HL-60 (cell line): ENCODE results near the gene SYT7.

Source experiments
- DNase-seq, 2 experiments: peaks; one replicate each; pipeline ENCODE4 v3.0.0-alpha.2; 2010 to 2020; ENCODE audit warnings: low read depth in 1 of 2, low spot score in 1 of 2
- H3K27ac ChIP-seq: fragments of 250-450 bp; sonication (Bioruptor Pico); replicated peaks from 2 replicates; pipeline ENCODE4 v1.5.1; 2020; ENCODE audit warnings: mild to moderate bottlenecking, moderate library complexity
- H3K27me3 ChIP-seq: fragments of 250-450 bp; sonication (Bioruptor Pico); 2 replicates; pipeline ENCODE4 v1.5.1; 2021; ENCODE audit warnings: mild to moderate bottlenecking, moderate library complexity; ENCODE audit not compliant: insufficient read depth, poor library complexity, severe bottlenecking
- H3K4me3 ChIP-seq: replicated peaks from 2 replicates; pipeline ENCODE4 v1.5.1; 2011; ENCODE audit warnings: mild to moderate bottlenecking, control low read depth, low read length; ENCODE audit not compliant: insufficient read depth
- CTCF ChIP-seq: IDR thresholded peaks from one replicate; pipeline ENCODE4 v1.5.1; 2011; ENCODE audit warnings: low read length, control low read depth, inconsistent platforms; ENCODE audit not compliant: insufficient read depth
- GABPA ChIP-seq: IDR thresholded peaks from 2 replicates; pipeline ENCODE4 v1.6.1; 2012; ENCODE audit warnings: low read depth
- POLR2AphosphoS5 ChIP-seq: IDR thresholded peaks from 2 replicates; pipeline ENCODE4 v1.6.1; 2012; ENCODE audit warnings: low read depth
- REST ChIP-seq: IDR thresholded peaks from 2 replicates; pipeline ENCODE4 v1.6.1; 2012; ENCODE audit warnings: low read depth; ENCODE audit not compliant: insufficient replicate concordance
- SPI1 ChIP-seq: IDR thresholded peaks from 2 replicates; pipeline ENCODE4 v1.6.1; 2012; ENCODE audit warnings: low read depth, mild to moderate bottlenecking, borderline replicate concordance

SYT7 gene

GRCh38 chr11:61542024-61542461 lies 38.8 kb downstream of the SYT7 start:
- peaks cover 9% of the 10 kb centered on the region for H3K27me3 ChIP-seq
- no peak for DNase-seq
- TF ChIP-seq GABPA: no peak
- TF ChIP-seq REST: no peak
- no peak for TF ChIP-seq POLR2AphosphoS5
- no peak for TF ChIP-seq CTCF
- TF ChIP-seq SPI1: no peak
- no peak overlapping the region for H3K4me3 ChIP-seq
- no peak overlapping the region for H3K27ac ChIP-seq

GRCh38 chr11:61541598-61541997 lies 39.3 kb downstream of the SYT7 start:
- TF ChIP-seq REST: no peak
- no peak for TF ChIP-seq CTCF
- no peak for TF ChIP-seq SPI1
- TF ChIP-seq GABPA: no peak
- TF ChIP-seq POLR2AphosphoS5: no peak
- H3K27ac ChIP-seq: no peak overlapping the region
- H3K27me3 ChIP-seq: peaks cover 7% of the 10 kb centered on the region
- peak; percentile 14 to 33 for DNase-seq
- H3K4me3 ChIP-seq: no peak overlapping the region

DNA sequence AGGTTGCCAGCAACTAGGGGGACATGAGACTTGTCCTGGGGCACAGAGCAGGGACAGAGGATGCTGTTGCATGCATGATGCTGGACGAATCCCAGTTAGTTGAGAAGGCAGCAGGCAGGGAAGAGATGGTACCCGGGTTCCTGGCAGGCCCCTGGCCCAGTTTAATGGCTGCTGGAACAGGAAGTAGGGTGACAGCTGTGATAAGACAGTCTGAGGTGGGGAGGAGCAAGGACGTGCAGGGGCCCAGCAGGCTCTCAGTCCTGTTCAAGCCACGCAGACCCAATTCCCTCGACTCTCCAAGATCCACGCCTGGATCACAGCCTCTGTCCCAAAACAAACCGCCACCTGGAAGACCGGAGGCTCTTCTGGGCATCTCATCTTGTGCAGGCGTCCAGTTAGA lies 40.3 kb downstream of the SYT7 start:
- no peak overlapping the region for H3K4me3 ChIP-seq
- H3K27ac ChIP-seq: no peak overlapping the region
- TF ChIP-seq POLR2AphosphoS5: no peak
- no peak for TF ChIP-seq GABPA
- no peak for TF ChIP-seq REST
- TF ChIP-seq CTCF: no peak
- no peak for DNase-seq
- peaks cover 7% of the 10 kb centered on the region for H3K27me3 ChIP-seq
